ENCODE results near the gene PHF2.

The PHF2 gene

DNA sequence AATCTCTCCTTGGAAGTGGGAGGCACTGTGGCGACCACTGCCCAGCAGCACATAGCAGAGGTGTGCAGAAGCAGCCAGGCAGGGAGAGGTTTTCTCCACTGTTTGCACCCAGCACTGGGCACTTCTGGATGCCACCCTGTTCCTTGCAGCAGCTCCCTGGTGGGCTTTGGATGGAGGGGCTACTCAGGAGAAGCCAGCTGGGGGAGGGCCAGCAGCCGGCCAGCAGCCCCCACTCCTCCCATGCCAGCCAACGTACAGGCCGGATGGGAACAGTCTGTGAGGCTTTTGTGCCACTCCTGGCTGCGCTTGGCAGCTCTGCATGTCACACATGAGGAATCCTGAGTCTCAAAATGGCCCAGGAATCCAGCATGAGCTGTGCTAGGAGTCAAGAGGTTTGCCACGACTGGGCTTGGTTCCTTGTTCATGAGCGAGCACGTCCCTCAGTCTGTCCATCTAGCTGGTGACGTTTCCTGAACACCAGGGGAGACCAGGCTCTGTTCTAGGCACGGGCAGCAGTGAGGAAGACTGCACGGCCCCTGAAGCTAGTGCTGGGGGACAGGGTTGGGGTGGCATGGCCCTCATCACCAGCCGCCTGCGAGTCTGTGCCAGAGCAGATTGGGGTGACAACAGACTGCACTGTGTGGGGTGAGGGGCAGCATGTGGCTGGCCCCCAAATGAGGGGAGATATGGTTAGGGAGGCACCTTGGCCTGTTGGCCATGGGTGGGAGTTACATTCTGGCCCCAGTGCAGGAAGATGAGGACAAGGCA, 10.1 kb downstream of the PHF2 start:
- TF ChIP-seq POLR2AphosphoS5 (IDR thresholded peaks at IDR 0.05; ENCODE audit: low read depth): no peak
- TF ChIP-seq SPI1 (IDR thresholded peaks at IDR 0.05; ENCODE audit: borderline replicate concordance, low read depth): no peak
- no peak overlapping the region for H3K27ac ChIP-seq (replicated peaks)
- no peak overlapping the region for H3K4me3 ChIP-seq (replicated peaks; ENCODE audit: insufficient read depth, low read length)
- no peaks in the 10 kb centered on the region for H3K27me3 ChIP-seq (ENCODE audit: insufficient read depth, poor library complexity, severe bottlenecking)
- DNase-seq (ENCODE audit: low read depth in 1 of 2, low spot score in 1 of 2): no peak

DNA sequence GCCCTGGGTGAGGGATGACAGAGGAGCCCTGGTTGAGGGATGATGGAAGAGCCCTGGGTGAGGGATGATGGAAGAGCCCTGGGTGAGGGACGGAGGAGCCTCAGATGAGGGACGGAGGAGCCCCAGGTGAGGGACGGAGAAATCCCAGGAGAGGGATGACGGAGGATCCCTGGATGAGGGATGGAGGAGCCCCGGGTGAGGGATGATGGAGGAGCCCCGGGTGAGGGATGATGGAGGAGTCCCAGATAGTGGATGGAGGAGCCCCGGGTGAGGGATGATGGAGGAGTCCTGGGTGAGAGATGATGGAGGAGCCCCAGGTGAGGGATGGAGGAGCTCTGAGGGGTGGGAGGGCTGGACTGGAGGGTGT, 10.9 kb downstream of the PHF2 start:
- H3K27ac ChIP-seq (replicated peaks): no peak overlapping the region

DNA sequence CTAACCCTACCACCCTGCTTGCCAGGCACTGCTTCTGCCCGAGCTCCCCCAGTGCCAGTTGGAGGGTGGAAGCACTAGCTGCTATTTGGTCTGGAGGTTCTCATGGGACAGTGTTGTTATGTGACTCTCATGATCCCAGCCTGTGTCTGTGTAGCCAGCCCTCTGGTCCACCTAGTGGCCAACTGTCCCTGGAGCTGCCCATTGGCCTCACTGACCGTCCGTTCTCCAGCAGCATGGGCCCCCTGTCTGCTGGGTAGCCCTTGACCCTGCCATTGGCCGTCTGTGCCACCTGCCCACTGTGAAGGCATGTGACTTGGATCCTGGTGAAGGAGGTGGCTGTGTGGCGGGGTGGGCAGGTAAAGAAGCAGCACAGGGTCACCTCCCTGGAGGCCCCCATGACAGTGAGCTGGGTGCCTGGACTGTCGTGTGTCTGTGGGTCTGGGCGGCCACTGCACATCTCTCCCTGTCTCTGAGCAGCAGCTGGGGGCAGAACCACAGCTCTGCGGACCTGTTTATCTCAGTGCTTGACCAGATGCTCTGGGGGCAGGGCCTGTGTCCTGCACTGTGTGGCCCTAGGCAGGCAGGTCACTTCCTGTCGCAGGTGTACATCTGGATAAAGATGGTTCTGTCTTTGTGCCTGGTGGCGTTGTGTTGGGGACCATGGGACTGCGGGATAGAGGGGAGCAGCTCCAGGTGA, 11.4 kb downstream of the PHF2 start:
- H3K27ac ChIP-seq (replicated peaks): no peak overlapping the region

More for the DNA sequence above, 10.9 kb downstream of the PHF2 start:
- H3K27me3 ChIP-seq (ENCODE audit: insufficient read depth, poor library complexity, severe bottlenecking): no peaks in the 10 kb centered on the region
- TF ChIP-seq SPI1 (IDR thresholded peaks at IDR 0.05; ENCODE audit: borderline replicate concordance, low read depth) (no peak), GABPA (IDR thresholded peaks at IDR 0.05; ENCODE audit: low read depth) (no peak), POLR2AphosphoS5 (IDR thresholded peaks at IDR 0.05; ENCODE audit: low read depth) (no peak)
- TF ChIP-seq, protein P1, sequence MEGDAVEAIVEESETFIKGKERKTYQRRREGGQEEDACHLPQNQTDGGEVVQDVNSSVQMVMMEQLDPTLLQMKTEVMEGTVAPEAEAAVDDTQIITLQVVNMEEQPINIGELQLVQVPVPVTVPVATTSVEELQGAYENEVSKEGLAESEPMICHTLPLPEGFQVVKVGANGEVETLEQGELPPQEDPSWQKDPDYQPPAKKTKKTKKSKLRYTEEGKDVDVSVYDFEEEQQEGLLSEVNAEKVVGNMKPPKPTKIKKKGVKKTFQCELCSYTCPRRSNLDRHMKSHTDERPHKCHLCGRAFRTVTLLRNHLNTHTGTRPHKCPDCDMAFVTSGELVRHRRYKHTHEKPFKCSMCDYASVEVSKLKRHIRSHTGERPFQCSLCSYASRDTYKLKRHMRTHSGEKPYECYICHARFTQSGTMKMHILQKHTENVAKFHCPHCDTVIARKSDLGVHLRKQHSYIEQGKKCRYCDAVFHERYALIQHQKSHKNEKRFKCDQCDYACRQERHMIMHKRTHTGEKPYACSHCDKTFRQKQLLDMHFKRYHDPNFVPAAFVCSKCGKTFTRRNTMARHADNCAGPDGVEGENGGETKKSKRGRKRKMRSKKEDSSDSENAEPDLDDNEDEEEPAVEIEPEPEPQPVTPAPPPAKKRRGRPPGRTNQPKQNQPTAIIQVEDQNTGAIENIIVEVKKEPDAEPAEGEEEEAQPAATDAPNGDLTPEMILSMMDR (IDR thresholded peaks at IDR 0.05; ENCODE audit: insufficient read depth, low read length): no peak
- TF ChIP-seq, protein P2, sequence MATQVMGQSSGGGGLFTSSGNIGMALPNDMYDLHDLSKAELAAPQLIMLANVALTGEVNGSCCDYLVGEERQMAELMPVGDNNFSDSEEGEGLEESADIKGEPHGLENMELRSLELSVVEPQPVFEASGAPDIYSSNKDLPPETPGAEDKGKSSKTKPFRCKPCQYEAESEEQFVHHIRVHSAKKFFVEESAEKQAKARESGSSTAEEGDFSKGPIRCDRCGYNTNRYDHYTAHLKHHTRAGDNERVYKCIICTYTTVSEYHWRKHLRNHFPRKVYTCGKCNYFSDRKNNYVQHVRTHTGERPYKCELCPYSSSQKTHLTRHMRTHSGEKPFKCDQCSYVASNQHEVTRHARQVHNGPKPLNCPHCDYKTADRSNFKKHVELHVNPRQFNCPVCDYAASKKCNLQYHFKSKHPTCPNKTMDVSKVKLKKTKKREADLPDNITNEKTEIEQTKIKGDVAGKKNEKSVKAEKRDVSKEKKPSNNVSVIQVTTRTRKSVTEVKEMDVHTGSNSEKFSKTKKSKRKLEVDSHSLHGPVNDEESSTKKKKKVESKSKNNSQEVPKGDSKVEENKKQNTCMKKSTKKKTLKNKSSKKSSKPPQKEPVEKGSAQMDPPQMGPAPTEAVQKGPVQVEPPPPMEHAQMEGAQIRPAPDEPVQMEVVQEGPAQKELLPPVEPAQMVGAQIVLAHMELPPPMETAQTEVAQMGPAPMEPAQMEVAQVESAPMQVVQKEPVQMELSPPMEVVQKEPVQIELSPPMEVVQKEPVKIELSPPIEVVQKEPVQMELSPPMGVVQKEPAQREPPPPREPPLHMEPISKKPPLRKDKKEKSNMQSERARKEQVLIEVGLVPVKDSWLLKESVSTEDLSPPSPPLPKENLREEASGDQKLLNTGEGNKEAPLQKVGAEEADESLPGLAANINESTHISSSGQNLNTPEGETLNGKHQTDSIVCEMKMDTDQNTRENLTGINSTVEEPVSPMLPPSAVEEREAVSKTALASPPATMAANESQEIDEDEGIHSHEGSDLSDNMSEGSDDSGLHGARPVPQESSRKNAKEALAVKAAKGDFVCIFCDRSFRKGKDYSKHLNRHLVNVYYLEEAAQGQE (IDR thresholded peaks at IDR 0.05; ENCODE audit: insufficient replicate concordance, low read depth): no peak
- H3K4me3 ChIP-seq (replicated peaks; ENCODE audit: insufficient read depth, low read length): no peak overlapping the region
- DNase-seq (ENCODE audit: low read depth in 1 of 2, low spot score in 1 of 2): no peak

More for the DNA sequence above, 11.4 kb downstream of the PHF2 start:
- H3K4me3 ChIP-seq (replicated peaks; ENCODE audit: insufficient read depth, low read length): no peak overlapping the region
- H3K27me3 ChIP-seq (ENCODE audit: insufficient read depth, poor library complexity, severe bottlenecking): no peaks in the 10 kb centered on the region
- TF ChIP-seq, protein P2 (IDR thresholded peaks at IDR 0.05; ENCODE audit: insufficient replicate concordance, low read depth): no peak
- TF ChIP-seq GABPA (IDR thresholded peaks at IDR 0.05; ENCODE audit: low read depth): no peak
- no peak for TF ChIP-seq SPI1 (IDR thresholded peaks at IDR 0.05; ENCODE audit: borderline replicate concordance, low read depth)
- TF ChIP-seq, protein P1 (IDR thresholded peaks at IDR 0.05; ENCODE audit: insufficient read depth, low read length): no peak
- no peak for TF ChIP-seq POLR2AphosphoS5 (IDR thresholded peaks at IDR 0.05; ENCODE audit: low read depth)
- DNase-seq (ENCODE audit: low read depth in 1 of 2, low spot score in 1 of 2): no peak
